ENCODE data around the gene CD109. TPM values are rescaled to one million over a fixed set of nuclear protein-coding genes. Genes with fewer than 3 reads are reported as not detected.

The CD109 gene
- total RNA-seq, 4 donors from 2014 or later: 13.4 to 29.3 (median 20.2) TPM

DNA sequence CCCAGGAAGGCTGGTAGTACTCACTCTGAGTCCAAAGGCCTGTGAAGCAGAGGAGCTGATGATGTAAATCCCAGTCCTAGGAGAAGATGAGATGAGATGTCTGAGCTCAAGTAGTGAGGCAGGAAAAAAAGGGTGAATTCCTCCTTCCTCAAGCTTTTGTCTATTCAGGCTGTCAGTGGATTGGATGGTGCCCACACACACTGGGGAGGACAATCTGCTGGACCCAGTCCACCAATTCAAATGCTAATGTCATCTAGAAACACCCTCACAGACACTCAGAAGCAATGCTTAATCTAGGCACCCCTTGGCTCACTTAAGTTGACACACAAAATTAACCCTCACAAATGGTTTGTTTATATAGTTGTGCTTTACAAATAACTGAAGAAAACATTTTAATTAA is 94.6 kb downstream of the CD109 start:
- no peak for ATAC-seq (ENCODE audit: low FRiP score)
- TF ChIP-seq, protein P1, sequence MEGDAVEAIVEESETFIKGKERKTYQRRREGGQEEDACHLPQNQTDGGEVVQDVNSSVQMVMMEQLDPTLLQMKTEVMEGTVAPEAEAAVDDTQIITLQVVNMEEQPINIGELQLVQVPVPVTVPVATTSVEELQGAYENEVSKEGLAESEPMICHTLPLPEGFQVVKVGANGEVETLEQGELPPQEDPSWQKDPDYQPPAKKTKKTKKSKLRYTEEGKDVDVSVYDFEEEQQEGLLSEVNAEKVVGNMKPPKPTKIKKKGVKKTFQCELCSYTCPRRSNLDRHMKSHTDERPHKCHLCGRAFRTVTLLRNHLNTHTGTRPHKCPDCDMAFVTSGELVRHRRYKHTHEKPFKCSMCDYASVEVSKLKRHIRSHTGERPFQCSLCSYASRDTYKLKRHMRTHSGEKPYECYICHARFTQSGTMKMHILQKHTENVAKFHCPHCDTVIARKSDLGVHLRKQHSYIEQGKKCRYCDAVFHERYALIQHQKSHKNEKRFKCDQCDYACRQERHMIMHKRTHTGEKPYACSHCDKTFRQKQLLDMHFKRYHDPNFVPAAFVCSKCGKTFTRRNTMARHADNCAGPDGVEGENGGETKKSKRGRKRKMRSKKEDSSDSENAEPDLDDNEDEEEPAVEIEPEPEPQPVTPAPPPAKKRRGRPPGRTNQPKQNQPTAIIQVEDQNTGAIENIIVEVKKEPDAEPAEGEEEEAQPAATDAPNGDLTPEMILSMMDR (IDR thresholded peaks at IDR 0.05): no peak
- no peak for DNase-seq (ENCODE audit: low spot score)

DNA sequence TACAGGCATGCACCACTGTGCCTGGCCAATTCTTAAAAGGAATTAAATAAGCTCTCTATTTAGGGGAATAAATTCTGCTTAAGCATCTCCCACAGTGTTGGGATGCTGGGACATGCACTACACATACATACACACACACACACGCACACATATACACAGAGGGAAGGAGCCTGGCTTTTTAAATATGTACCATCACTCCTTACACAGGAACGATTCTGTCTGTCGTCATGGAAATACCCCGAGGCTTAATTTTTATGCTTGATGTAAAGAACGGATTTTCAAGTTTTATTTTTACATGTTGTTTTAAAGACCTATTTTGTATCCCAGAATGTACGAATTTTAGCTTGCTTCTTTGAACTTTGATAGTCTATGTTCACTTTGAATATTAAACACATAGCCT is 95.3 kb downstream of the CD109 start:
- ATAC-seq (ENCODE audit: low FRiP score): no peak
- no peak for DNase-seq (ENCODE audit: low spot score)
- TF ChIP-seq, protein P1 (IDR thresholded peaks at IDR 0.05): no peak

DNA sequence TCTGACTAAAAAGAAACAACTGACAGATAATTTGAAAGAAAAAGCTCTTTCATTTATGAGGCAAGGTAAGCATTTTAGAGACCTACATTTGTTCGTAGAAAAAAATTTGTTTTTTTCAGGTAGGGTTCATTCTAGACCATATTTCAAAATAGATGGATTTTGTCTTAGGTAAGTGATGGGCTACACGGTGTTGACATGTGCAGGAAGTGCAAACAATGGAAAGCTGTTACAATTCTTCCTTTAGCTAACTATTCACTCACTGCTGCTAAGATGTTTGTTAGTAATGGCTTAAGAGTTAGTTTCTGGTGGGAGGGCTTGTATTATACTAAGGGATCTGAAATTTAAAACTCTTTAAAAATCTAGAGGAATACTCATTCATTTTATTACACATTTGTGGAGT is 96.7 kb downstream of the CD109 start:
- TF ChIP-seq, protein P1 (IDR thresholded peaks at IDR 0.05): no peak
- DNase-seq (ENCODE audit: low spot score) (no peak), ATAC-seq (ENCODE audit: low FRiP score) (no peak)

DNA sequence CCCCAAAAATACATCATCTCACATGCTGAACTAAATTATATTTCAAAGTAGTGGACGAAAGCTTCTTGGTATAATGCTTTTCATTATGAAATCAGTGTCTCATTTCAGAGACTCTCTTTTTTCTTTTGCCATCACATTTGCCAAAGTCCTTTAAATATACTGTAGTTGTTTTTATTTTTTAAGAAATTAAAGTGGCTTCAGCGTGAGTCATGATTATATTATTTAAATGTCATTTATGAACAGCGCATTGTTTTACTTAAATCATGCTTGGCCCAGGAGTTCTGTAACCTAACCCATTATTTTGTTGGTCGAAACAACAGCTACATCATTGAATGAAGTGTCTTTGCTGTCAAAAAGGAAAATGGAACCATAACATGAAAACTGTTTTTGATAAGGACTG is 100.9 kb downstream of the CD109 start:
- ATAC-seq (ENCODE audit: low FRiP score): no peak
- TF ChIP-seq, protein P1 (IDR thresholded peaks at IDR 0.05): no peak
- DNase-seq (ENCODE audit: low spot score): no peak

DNA sequence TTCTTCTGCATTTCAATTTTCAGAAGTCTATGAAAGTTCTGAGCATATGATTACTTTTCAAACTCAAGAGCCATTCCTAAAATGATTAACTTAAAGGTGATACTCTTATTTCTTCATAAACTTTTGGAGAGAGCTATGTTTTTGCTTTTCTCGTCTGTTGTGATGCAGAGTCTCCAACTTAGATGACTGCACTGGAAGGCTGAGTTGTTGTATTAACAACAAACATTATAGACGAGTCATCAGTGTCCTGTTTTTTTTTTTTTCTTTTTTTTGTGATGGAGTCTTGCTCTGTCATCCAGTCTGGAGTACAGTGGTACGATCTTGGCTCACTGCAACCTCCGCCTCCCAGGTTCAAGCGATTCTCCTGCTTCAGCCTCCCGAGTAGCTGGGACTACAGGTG is 101.9 kb downstream of the CD109 start:
- no peak for DNase-seq (ENCODE audit: low spot score)
- no peak for ATAC-seq (ENCODE audit: low FRiP score)
- TF ChIP-seq, protein P1 (IDR thresholded peaks at IDR 0.05): no peak

DNA sequence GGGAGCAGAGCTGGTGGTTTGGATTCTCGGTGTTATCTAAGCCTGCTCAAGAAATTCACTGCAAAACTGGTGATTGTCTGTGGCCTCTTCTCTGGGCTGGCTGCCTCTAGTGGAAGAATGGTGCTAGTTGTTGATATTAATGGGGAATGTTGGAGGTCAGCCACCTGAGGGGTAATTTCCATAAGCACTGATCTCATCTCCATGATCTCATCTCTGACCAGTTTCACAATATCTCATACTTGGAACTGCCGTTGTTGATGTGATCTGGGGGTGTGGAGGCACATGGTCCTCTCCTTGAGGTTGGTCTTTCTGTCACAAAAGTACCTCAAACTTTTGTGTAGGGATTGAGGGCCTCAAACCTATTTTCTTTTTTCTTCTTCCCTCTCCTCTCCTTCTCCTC is 102.6 kb downstream of the CD109 start:
- no peak for DNase-seq (ENCODE audit: low spot score)
- peak; percentile 78 for ATAC-seq (ENCODE audit: low FRiP score)
- TF ChIP-seq, protein P1 (IDR thresholded peaks at IDR 0.05): no peak

DNA sequence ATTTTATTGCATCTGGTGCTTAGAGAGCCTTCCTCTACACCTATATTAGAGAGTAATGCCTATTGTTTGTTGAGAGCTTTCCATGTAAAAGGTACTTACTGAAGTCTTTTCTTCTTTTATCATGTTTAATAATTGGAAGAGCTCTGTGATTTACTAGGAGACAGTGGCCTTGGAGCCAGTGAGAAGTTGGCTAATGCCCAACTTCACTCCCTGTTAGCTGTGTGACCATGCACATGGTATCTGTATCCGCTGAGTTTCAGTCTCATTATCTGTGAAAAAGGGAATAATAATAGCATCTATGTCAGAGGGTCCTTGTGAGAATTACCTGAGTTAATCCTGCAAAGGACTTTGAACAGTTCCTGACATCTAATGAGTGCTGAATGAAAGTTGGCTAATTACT is 105.0 kb downstream of the CD109 start:
- DNase-seq (ENCODE audit: low spot score) (no peak), ATAC-seq (ENCODE audit: low FRiP score) (no peak)
- TF ChIP-seq, protein P1 (IDR thresholded peaks at IDR 0.05): no peak
